Measurements from ENCODE around the gene ANO3. TPM values are rescaled to one million over a fixed set of nuclear protein-coding genes. Genes with fewer than 3 reads are reported as not detected.

Gene ANO3
- total and polyA plus RNA-seq, 2 of the 8 experiments (the other 6 are each of a cell fraction or from before 2014, with no cell fraction given) = not detected

DNA sequence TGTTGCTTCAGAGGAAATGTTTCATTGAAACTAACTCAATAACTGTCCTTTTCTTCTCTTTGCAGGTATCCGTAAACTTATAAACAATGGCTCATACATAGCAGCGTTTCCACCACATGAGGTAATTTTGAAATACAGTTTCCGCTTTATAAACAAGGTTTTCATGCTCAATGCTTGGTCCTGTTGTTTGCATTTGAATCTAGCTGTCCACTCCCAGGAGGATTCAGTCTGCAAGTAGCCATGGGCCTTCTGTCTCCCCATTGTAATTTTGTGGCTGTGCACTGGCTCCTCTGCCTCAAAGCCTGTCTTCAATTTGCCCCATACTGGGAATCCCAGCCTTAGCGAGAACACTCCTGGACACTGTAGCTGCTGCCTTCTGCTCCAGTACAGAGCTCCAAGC is 205.4 kb downstream of the ANO3 start:
- H3K56ac ChIP-seq (replicated peaks; ENCODE audit: insufficient read length, low read depth, low read length) = no peak overlapping the region
- no peak overlapping the region for H2BK5ac ChIP-seq (ENCODE audit: low read depth, low read length)
- H4K5ac ChIP-seq (ENCODE audit: insufficient read length, low read depth, low read length) = no peak overlapping the region
- peak overlapping the region; percentile 56; the same call in 1 of the 2 replicates for H2AFZ ChIP-seq (ENCODE audit: low read length)
- H3K4me2 ChIP-seq (ENCODE audit: insufficient read depth in 1 of 2, low read depth in 2 of 2, low read length in 2 of 2) = no peak overlapping the region
- no peak overlapping the region for H3K14ac ChIP-seq (ENCODE audit: insufficient read length)
- no peak overlapping the region for H2BK12ac ChIP-seq (ENCODE audit: low read depth, low read length)
- H4K91ac ChIP-seq (replicated peaks; ENCODE audit: insufficient read length, low read length) = no peak overlapping the region
- H3K27me3 ChIP-seq (replicated peaks in 1 of 4; ENCODE audit: control insufficient read depth in 3 of 4, extremely low read depth in 1 of 4, insufficient read depth in 3 of 4, low read length in 3 of 4) = no peaks in the 10 kb centered on the region
- FAIRE-seq (no peak), DNase-seq (ENCODE audit: low read depth in 1 of 2, low spot score in 2 of 2) (no peak)
- POLR2A ChIA-PET (ENCODE audit: partially characterized antibody) = no interaction called here
- no peak overlapping the region for H2BK15ac ChIP-seq (ENCODE audit: low read length)
- no peaks in the 10 kb centered on the region for H3K9me3 ChIP-seq (ENCODE audit: insufficient read depth in 2 of 2, low read depth in 1 of 2, low read length in 1 of 2)
- no peak overlapping the region for H3K4ac ChIP-seq (replicated peaks; ENCODE audit: insufficient read length, low read depth, low read length)
- H3K23me2 ChIP-seq (ENCODE audit: low read depth, low read length) = no peaks in the 10 kb centered on the region
- CTCF ChIA-PET (ENCODE audit: partially characterized antibody) = no interaction called here
- H3K9ac ChIP-seq (replicated peaks in 1 of 4; ENCODE audit: extremely low read depth in 1 of 4, low read depth in 3 of 4, low read length in 3 of 4) = no peak overlapping the region; a peak in 1 of 7 replicates
- no peaks in the 10 kb centered on the region for H4K20me1 ChIP-seq (replicated peaks in 1 of 2; ENCODE audit: control insufficient read depth in 1 of 2, insufficient read depth in 2 of 2, low read length in 2 of 2)
- H3K23ac ChIP-seq (ENCODE audit: insufficient read length) = no peak overlapping the region
- no peak overlapping the region for H2BK120ac ChIP-seq (replicated peaks; ENCODE audit: low read depth, low read length)
- H3K79me1 ChIP-seq (ENCODE audit: low read depth, low read length) = no peaks in the 10 kb centered on the region
- no peak overlapping the region for H4K8ac ChIP-seq (ENCODE audit: extremely low read depth, insufficient read depth, low read length)
- no peaks in the 10 kb centered on the region for H3K4me1 ChIP-seq (replicated peaks in 1 of 4; ENCODE audit: control insufficient read depth in 3 of 4, insufficient read depth in 4 of 4, low read length in 3 of 4)
- H2BK20ac ChIP-seq (ENCODE audit: low read length) = no peak overlapping the region
- no peaks in the 10 kb centered on the region for H3K79me2 ChIP-seq (ENCODE audit: control insufficient read depth in 1 of 2, insufficient read depth in 2 of 2, low read length in 2 of 2)
- no peaks in the 10 kb centered on the region for H3K36me3 ChIP-seq (ENCODE audit: control insufficient read depth in 2 of 4, insufficient read depth in 4 of 4, low read length in 3 of 4)
- 87% methylated on average over 4 of the region's 4 CpGs; no CpG with 5 or more reads in 1 of the 2 experiments for WGBS, 2 experiments (ENCODE audit: extremely low coverage in 1 of 2, insufficient coverage in 1 of 2, insufficient read length in 1 of 2, insufficient replicate concordance in 2 of 2, low coverage in 1 of 2, low lambda C conversion rate in 2 of 2, missing lambda C conversion rate in 1 of 2)
- H3K18ac ChIP-seq (ENCODE audit: extremely low read depth, low read length) = no peak overlapping the region
- no peak overlapping the region for H3K4me3 ChIP-seq (ENCODE audit: extremely low read depth in 1 of 4, insufficient read depth in 2 of 4, low read depth in 3 of 4, low read length in 4 of 4)
- H2AK5ac ChIP-seq (ENCODE audit: low read depth, low read length) = no peak overlapping the region
- H3K27ac ChIP-seq (ENCODE audit: low read depth, low read length) = no peak overlapping the region
- TF ChIP-seq KDM1A (IDR thresholded peaks at IDR 0.05; ENCODE audit: borderline replicate concordance, low read length) = no peak
- no peak for TF ChIP-seq TBP (IDR thresholded peaks at IDR 0.05; ENCODE audit: low read depth, low read length)
- no peak for TF ChIP-seq RBBP5 (IDR thresholded peaks at IDR 0.05; ENCODE audit: borderline replicate concordance, low read depth, low read length)
- TF ChIP-seq POU5F1 (IDR thresholded peaks at IDR 0.05; ENCODE audit: low read depth, low read length) = no peak
- no peak for TF ChIP-seq ASH2L (IDR thresholded peaks at IDR 0.05; ENCODE audit: low read length)
- TF ChIP-seq SIX5 (IDR thresholded peaks at IDR 0.05; ENCODE audit: low read depth, low read length) = no peak
- no peak for TF ChIP-seq TAF7 (optimal IDR thresholded peaks at IDR 0.05; ENCODE audit: borderline replicate concordance, low read depth, low read length)
- TF ChIP-seq HDAC2 (IDR thresholded peaks at IDR 0.05; ENCODE audit: borderline replicate concordance in 1 of 2, low read depth in 2 of 2, low read length in 2 of 2) = no peak
- no peak for TF ChIP-seq TAF1 (IDR thresholded peaks at IDR 0.05; ENCODE audit: low read depth, low read length)
- no peak for TF ChIP-seq KDM4A (IDR thresholded peaks at IDR 0.05; ENCODE audit: low read depth, low read length, severe bottlenecking)
- TF ChIP-seq PHF8 (conservative IDR thresholded peaks at IDR 0.05; ENCODE audit: low read depth, low read length) = no peak
- TF ChIP-seq BCL11A (IDR thresholded peaks at IDR 0.05; ENCODE audit: low read depth in 2 of 2, low read length in 2 of 2) = no peak
- TF ChIP-seq ZNF274 (IDR thresholded peaks at IDR 0.05; ENCODE audit: borderline replicate concordance, extremely low read depth, low read length) = no peak
- TF ChIP-seq HDAC6 (IDR thresholded peaks at IDR 0.05; ENCODE audit: low read depth, low read length) = no peak
- no peak for TF ChIP-seq EP300 (IDR thresholded peaks at IDR 0.05; ENCODE audit: borderline replicate concordance in 1 of 2, low read depth in 2 of 2, low read length in 2 of 2)
